Measurements from ENCODE around the gene UBE2E2. TPM values are rescaled to one million over a fixed set of nuclear protein-coding genes. Genes with fewer than 3 reads are reported as not detected.

Gene UBE2E2
- total and polyA plus RNA-seq, 9 donors = 25.5 to 84.9 (median 38.5) TPM

DNA sequence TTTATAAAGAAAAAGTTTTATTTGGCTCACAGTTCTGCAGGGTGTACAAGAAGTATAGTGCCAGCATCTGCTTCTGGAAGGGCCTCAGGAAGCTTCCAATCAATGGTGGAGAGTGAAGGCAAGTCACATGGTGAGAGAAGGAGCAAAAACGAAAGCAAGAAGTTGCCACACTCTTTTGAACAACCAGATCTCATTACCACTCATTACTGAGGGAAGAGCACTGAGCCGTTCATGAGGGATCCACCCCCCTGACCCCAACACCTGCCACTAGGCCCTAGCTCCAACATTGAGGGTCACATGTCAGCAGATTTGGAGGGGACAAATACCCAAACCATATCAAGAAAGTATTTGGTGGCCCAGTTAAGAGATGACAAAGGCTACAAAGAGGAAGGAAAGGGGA, 363.4 kb downstream of the UBE2E2 start:
- TF ChIP-seq EP300 (IDR thresholded peaks at IDR 0.05) (no peak), POLR2A (IDR thresholded peaks at IDR 0.05) (no peak)
- TF ChIP-seq, protein P1, sequence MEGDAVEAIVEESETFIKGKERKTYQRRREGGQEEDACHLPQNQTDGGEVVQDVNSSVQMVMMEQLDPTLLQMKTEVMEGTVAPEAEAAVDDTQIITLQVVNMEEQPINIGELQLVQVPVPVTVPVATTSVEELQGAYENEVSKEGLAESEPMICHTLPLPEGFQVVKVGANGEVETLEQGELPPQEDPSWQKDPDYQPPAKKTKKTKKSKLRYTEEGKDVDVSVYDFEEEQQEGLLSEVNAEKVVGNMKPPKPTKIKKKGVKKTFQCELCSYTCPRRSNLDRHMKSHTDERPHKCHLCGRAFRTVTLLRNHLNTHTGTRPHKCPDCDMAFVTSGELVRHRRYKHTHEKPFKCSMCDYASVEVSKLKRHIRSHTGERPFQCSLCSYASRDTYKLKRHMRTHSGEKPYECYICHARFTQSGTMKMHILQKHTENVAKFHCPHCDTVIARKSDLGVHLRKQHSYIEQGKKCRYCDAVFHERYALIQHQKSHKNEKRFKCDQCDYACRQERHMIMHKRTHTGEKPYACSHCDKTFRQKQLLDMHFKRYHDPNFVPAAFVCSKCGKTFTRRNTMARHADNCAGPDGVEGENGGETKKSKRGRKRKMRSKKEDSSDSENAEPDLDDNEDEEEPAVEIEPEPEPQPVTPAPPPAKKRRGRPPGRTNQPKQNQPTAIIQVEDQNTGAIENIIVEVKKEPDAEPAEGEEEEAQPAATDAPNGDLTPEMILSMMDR (IDR thresholded peaks at IDR 0.05) = no peak
- Histone ChIP-seq H3K27me3 (no peaks in the 10 kb centered on the region), H3K27ac (no peak overlapping the region), H3K36me3 (no peaks in the 10 kb centered on the region), H3K4me3 (no peak overlapping the region), H3K9me3 (no peaks in the 10 kb centered on the region), H3K4me1 (ENCODE audit: insufficient read depth) (no peaks in the 10 kb centered on the region)
- WGBS, 3 donors = 86 to 90% (median 90%) methylated on average over 2 of the region's 2 CpGs
- intact Hi-C loops (cut with DNase I) = no loop called here
- no peak for DNase-seq

DNA sequence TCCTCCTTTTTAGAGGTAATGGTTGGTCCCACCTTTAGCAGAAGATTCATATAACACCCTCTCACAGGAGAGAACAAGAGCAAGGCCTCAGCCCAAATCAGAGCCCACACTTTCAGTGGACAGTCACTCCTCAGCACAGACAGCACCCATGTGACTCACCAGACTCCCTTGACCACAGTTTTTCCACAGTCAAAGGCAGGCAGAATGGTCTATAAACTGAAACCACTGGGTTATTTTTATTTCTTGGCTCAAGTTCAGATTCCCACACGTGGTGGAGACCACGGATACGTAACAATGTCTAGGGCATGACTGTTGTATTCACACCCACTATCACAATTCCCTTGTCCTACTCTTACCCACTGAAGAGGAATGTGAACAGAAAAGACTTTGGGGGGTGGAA, 364.8 kb downstream of the UBE2E2 start:
- TF ChIP-seq, protein P1 (IDR thresholded peaks at IDR 0.05) = no peak
- no peak for TF ChIP-seq EP300 (IDR thresholded peaks at IDR 0.05)
- no peak for TF ChIP-seq POLR2A (IDR thresholded peaks at IDR 0.05)
- H3K27ac ChIP-seq = no peak overlapping the region
- intact Hi-C loops (cut with DNase I) = no loop called here
- WGBS, 3 donors = 13 to 31% (median 21%) methylated on average over 3 of the region's 3 CpGs
- H3K27me3 ChIP-seq = no peaks in the 10 kb centered on the region
- no peak overlapping the region for H3K4me3 ChIP-seq
- DNase-seq = no peak
- no peaks in the 10 kb centered on the region for H3K36me3 ChIP-seq
- H3K4me1 ChIP-seq (ENCODE audit: insufficient read depth) = no peaks in the 10 kb centered on the region
- H3K9me3 ChIP-seq = no peaks in the 10 kb centered on the region

DNA sequence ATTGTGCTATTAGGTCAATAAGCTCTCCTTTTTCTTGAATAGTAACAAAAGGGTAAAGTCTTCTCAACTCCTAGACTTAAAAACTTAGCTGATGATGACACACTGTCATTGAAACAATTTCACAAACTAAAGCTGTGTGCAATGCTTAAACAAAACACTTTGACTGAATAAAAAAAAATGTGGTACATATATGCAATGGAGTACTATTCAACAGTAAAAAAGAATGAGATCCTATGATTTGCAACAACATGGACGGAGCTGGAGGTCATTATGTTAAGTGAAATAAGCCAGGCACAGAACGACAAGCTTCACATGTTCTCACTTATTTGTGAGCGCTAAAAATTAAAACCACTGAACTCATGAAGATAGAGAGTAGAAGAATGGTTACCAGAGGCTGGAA, 370.7 kb downstream of the UBE2E2 start:
- intact Hi-C loops (cut with DNase I) = no loop called here
- TF ChIP-seq POLR2A (IDR thresholded peaks at IDR 0.05) (no peak), EP300 (IDR thresholded peaks at IDR 0.05) (no peak)
- TF ChIP-seq, protein P1 (IDR thresholded peaks at IDR 0.05) = no peak
- no peaks in the 10 kb centered on the region for H3K27me3 ChIP-seq
- H3K9me3 ChIP-seq = no peaks in the 10 kb centered on the region
- H3K36me3 ChIP-seq = no peaks in the 10 kb centered on the region
- 85 to 98% (median 96%) methylated on average over 3 of the region's 3 CpGs for WGBS, 3 donors
- no peak for DNase-seq
- H3K27ac ChIP-seq = no peak overlapping the region
- H3K4me3 ChIP-seq = no peak overlapping the region
- no peaks in the 10 kb centered on the region for H3K4me1 ChIP-seq (ENCODE audit: insufficient read depth)

DNA sequence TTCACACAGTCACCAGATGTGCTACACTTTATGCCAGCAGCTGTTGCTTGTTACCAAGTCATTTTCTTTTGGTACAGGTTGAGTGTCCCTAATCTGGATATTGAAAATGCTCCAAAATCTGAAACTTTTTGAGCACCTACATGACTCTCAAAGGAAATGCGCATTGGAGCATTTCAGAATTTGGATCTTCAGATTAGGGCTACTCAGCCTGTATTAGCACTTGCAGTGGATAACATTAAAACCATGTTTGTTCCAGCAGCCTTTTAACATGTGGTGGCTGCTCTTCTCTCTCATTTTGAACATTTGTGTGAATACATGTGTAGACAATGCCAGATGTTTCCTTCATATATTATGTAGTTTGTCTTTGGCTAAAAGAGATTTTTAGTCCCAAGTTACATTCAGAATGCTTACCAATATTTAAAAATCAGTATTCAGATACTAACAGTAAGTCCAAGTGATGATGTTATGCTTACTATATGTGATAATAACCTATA, 371.7 kb downstream of the UBE2E2 start:
- Histone ChIP-seq H3K9me3 (no peaks in the 10 kb centered on the region), H3K4me1 (ENCODE audit: insufficient read depth) (no peaks in the 10 kb centered on the region), H3K27me3 (no peaks in the 10 kb centered on the region), H3K27ac (no peak overlapping the region), H3K36me3 (no peaks in the 10 kb centered on the region), H3K4me3 (no peak overlapping the region)
- DNase-seq = no peak
- TF ChIP-seq EP300 (IDR thresholded peaks at IDR 0.05) (no peak), POLR2A (IDR thresholded peaks at IDR 0.05) (no peak)
- TF ChIP-seq, protein P1 (IDR thresholded peaks at IDR 0.05) = no peak
- intact Hi-C loops (cut with DNase I) = no loop called here
- WGBS, 3 donors = 94 to 100% (median 100%) methylated on average over 1 of the region's 1 CpG

Data from ovary (tissue), 9 donors.